Endothelial cell of umbilical vein (primary cell): ENCODE measurements around the gene CARD19. TPM values are rescaled to one million over a fixed set of nuclear protein-coding genes. Genes with fewer than 3 reads are reported as not detected.

Experiments used
- BruUV-seq: library from RNA; stranded (reverse); fragments of 400-500 nt; replicated peaks from 2 replicates; lab custom pipeline; 2021; lab: Mats Ljungman, UMichigan
- CTCF ChIA-PET: fragments of 300-600, 350-600 bp; sonication (Branson Sonifier 250); formaldehyde crosslinking; loops from one replicate; lab custom pipeline; 2021; ENCODE audit warnings: antibody characterized with exemption, inconsistent platforms; lab: Charles Lee
- POLR2A ChIA-PET: fragments of 300-600, 350-600 bp; sonication (Branson Sonifier 250); formaldehyde crosslinking; loops from one replicate; lab custom pipeline; 2021; ENCODE audit warnings: antibody characterized with exemption, inconsistent platforms; lab: Charles Lee
- DNase-seq: peaks from one replicate; pipeline ENCODE4 v3.0.0-alpha.2; 2011; ENCODE audit warnings: low read depth, low spot score
- FAIRE-seq: peaks from 2 replicates; lab custom pipeline; 2011; peaks lifted over from hg19 to GRCh38; lab: Jason Lieb, UNC
- H2AFZ ChIP-seq: 2 replicates; pipeline ENCODE4 v1.6.0; 2012; ENCODE audit warnings: low read depth, low read length, control low read depth, inconsistent platforms
- H3K27ac ChIP-seq: 2 replicates; pipeline ENCODE4 v1.5.1; 2011; ENCODE audit warnings: low read depth, mild to moderate bottlenecking, control low read depth, low read length, moderate library complexity; ENCODE audit not compliant: insufficient read depth
- H3K27me3 ChIP-seq, 2 experiments: 2 replicates each; pipeline versions ENCODE4 v1.6.0 to v1.6.1; 2011; ENCODE audit warnings: low read length in 2 of 2, mixed read lengths in 1 of 2; ENCODE audit not compliant: control insufficient read depth in 2 of 2, insufficient read depth in 2 of 2
- H3K36me3 ChIP-seq, 2 experiments: 2 replicates in 1 of 2; 3 replicates in 1 of 2; pipeline ENCODE4 v1.5.1; 2011; ENCODE audit warnings: low read length in 2 of 2, mild to moderate bottlenecking in 1 of 2, moderate library complexity in 1 of 2; ENCODE audit not compliant: control insufficient read depth in 2 of 2, insufficient read depth in 2 of 2; ENCODE audit errors: extremely low read depth in 1 of 2
- H3K4me1 ChIP-seq: 3 replicates; pipeline ENCODE4 v1.5.1; 2011; ENCODE audit warnings: mild to moderate bottlenecking, low read length; ENCODE audit not compliant: control insufficient read depth, insufficient read depth; ENCODE audit errors: extremely low read depth
- H3K4me2 ChIP-seq: 2 replicates; pipeline ENCODE4 v1.6.1; 2011; ENCODE audit warnings: low read length, control low read depth, mixed read lengths; ENCODE audit not compliant: insufficient read depth
- H3K4me3 ChIP-seq, 3 experiments: fragments of 200-600 bp in 1 of 3; sonication (generic), shearing (Covaris generic) in 1 of 3; replicated peaks in 1 of 3; 2 replicates each; pipeline ENCODE4 v1.5.1; 2011 to 2016; ENCODE audit warnings: control low read depth in 3 of 3, low read length in 3 of 3, mild to moderate bottlenecking in 2 of 3, inconsistent platforms in 1 of 3, low read depth in 1 of 3, moderate library complexity in 1 of 3; ENCODE audit not compliant: insufficient read depth in 1 of 3
- H3K79me2 ChIP-seq: 2 replicates; pipeline ENCODE4 v1.6.0; 2012; ENCODE audit warnings: low read length, inconsistent platforms; ENCODE audit not compliant: control insufficient read depth, insufficient read depth
- H3K9ac ChIP-seq: replicated peaks from 2 replicates; pipeline ENCODE3; 2011; ENCODE audit warnings: low read length, control low read depth; ENCODE audit not compliant: insufficient read depth; ENCODE audit errors: extremely low read depth
- H3K9me1 ChIP-seq: replicated peaks from 3 replicates; pipeline ENCODE4 v1.6.0; 2011; ENCODE audit warnings: mild to moderate bottlenecking, low read length; ENCODE audit not compliant: control insufficient read depth, insufficient read depth; ENCODE audit errors: extremely low read depth
- H3K9me3 ChIP-seq: replicated peaks from 2 replicates; pipeline ENCODE4 v1.5.1; 2012; ENCODE audit warnings: low read length, inconsistent platforms; ENCODE audit not compliant: control insufficient read depth, insufficient read depth
- H4K20me1 ChIP-seq: replicated peaks from 2 replicates; pipeline ENCODE3; 2011; ENCODE audit warnings: mild to moderate bottlenecking, low read length; ENCODE audit not compliant: control insufficient read depth, insufficient read depth; ENCODE audit errors: extremely low read depth
- CTCF ChIP-seq, 2 donors: IDR thresholded peaks; 1 replicate in 1 of 2; 2 replicates in 1 of 2; pipeline ENCODE4 v1.5.1; 2011; ENCODE audit warnings: low read length in 2 of 2, mild to moderate bottlenecking in 2 of 2, moderate library complexity in 2 of 2, control low read depth in 1 of 2, inconsistent platforms in 1 of 2, low read depth in 1 of 2; ENCODE audit not compliant: insufficient read depth in 1 of 2; ENCODE audit errors: extremely low read depth in 1 of 2
- EZH2 ChIP-seq: IDR thresholded peaks from 2 replicates; pipeline ENCODE4 v1.6.1; 2012; ENCODE audit warnings: borderline replicate concordance, low read depth, mild to moderate bottlenecking, moderate library complexity, low read length, inconsistent platforms; ENCODE audit not compliant: severe bottlenecking
- FOS ChIP-seq: IDR thresholded peaks from 2 replicates; pipeline ENCODE4 v1.6.1; 2011; ENCODE audit warnings: mild to moderate bottlenecking, low read length, moderate library complexity, borderline replicate concordance; ENCODE audit not compliant: insufficient read depth
- GATA2 ChIP-seq: IDR thresholded peaks from 2 replicates; pipeline ENCODE4 v1.7.0; 2011; ENCODE audit warnings: low read depth, mild to moderate bottlenecking, moderate library complexity, mixed read lengths, low read length; ENCODE audit not compliant: insufficient read length, insufficient read depth
- JUN ChIP-seq: IDR thresholded peaks from 2 replicates; pipeline ENCODE4 v1.6.1; 2011; ENCODE audit warnings: borderline replicate concordance, low read depth; ENCODE audit not compliant: insufficient read length, insufficient read depth
- MAX ChIP-seq: IDR thresholded peaks from 2 replicates; pipeline ENCODE4 v1.6.1; 2011; ENCODE audit not compliant: insufficient read depth, insufficient read length
- MYC ChIP-seq: IDR thresholded peaks from one replicate; pipeline ENCODE4 v1.6.1; 2011; ENCODE audit warnings: mild to moderate bottlenecking, low read depth, low read length
- POLR2A ChIP-seq: IDR thresholded peaks from 2 replicates; pipeline ENCODE4 v1.6.1; 2012; ENCODE audit warnings: low read depth, mild to moderate bottlenecking, control low read depth, low read length
- POLR2AphosphoS5 ChIP-seq: IDR thresholded peaks from 2 replicates; pipeline ENCODE4 v1.6.1; 2012; ENCODE audit warnings: low read depth, mild to moderate bottlenecking, control low read depth, low read length, moderate library complexity; ENCODE audit not compliant: insufficient read depth
- dilution Hi-C: fragments of 300-500 bp; cut with MboI; formaldehyde crosslinking; loops from one replicate; pipeline ENCODE4 v1.15.0; 2019; ENCODE audit warnings: low sequenced_read_pairs; ENCODE audit not compliant: extremely low pct_ligation_motif_present
- intact Hi-C: fragments of 100-400 bp; cut with micrococcal nuclease; formaldehyde crosslinking; loops from one replicate; pipeline ENCODE4 v1.10.0; 2022
- polyA plus RNA-seq, 4 experiments: library from polyadenylated mRNA; depleted of rRNA in 3 of 4; stranded (reverse) in 3 of 4; unstranded in 1 of 4; fragments of >200 nt; gene quantifications; 2 replicates each; pipeline versions ENCODE4 v1.2.1 to v1.2.3, GENCODE V29; 2011 to 2012; ENCODE audit warnings: missing spikeins in 1 of 4
- total RNA-seq: library from RNA; stranded (reverse); gene quantifications from 2 replicates; pipeline ENCODE4 v1.2.3, GENCODE V29; 2021

Gene CARD19
- total and polyA plus RNA-seq, 2 donors (not counting 3 experiments of a cell fraction or from before 2014, with no cell fraction given) = 45.7 to 148 TPM

- no peak overlapping the region for H3K4me3 ChIP-seq
- no peak overlapping the region for H3K9ac ChIP-seq
- H4K20me1 ChIP-seq = no peaks in the 10 kb centered on the region
- intact Hi-C loops = no loop called here
- no peak for FAIRE-seq
- peaks cover 0 to 5% of the 10 kb centered on the region in 2 experiments for H3K36me3 ChIP-seq
- TF ChIP-seq MYC (no peak), EZH2 (no peak), POLR2AphosphoS5 (no peak), CTCF (IDR thresholded peaks at IDR 0.05; ENCODE audit: extremely low read depth in 1 of 2, insufficient read depth in 1 of 2, low read depth in 1 of 2, low read length in 2 of 2) (no peak), JUN (no peak), POLR2A (no peak), GATA2 (no peak), MAX (no peak), FOS (no peak)
- BruUV-seq = no TSS peak
- H3K27me3 ChIP-seq = no peaks in the 10 kb centered on the region
- peaks cover 10% of the 10 kb centered on the region for H3K4me1 ChIP-seq
- H3K4me2 ChIP-seq = no peak overlapping the region
- no peak for DNase-seq
- H2AFZ ChIP-seq = no peak overlapping the region
- ChIA-PET POLR2A (interaction anchor here (0.7 to 3.4 kb wide), 2 partner anchors 16 to 17 kb away, joined by 3 to 11 read pairs; partner anchors contain the start of gene NINJ1), CTCF (interaction anchor here (0.9 to 6.2 kb wide), 6 partner anchors 10 to 187 kb away, joined by 3 to 70 read pairs (median 8); partner anchors contain the start of genes CARD19 and NINJ1)
- H3K9me1 ChIP-seq = no peaks in the 10 kb centered on the region
- dilution Hi-C loops = no loop called here
- no peak overlapping the region for H3K27ac ChIP-seq
- no peaks in the 10 kb centered on the region for H3K79me2 ChIP-seq
- no peaks in the 10 kb centered on the region for H3K9me3 ChIP-seq
Observed at GRCh38 chr9:93117924-93118862, 22.2 kb downstream of the CARD19 start.
